NCI-H2196 (cell line): ENCODE results near the gene TMEM270.
"Not testable (repeated sequence)": the region's sequence is repeated elsewhere in the genome, so short reads cannot be mapped to it uniquely, and the experiment has no call there.

ENCODE experiments used
- DNase-seq: peaks from one replicate; lab custom pipeline; 2025; ENCODE audit not compliant: unreplicated experiment; lab: John Stamatoyannopoulos, UW

Gene TMEM270

GRCh38 chr7:73852500-73852899 is 8.5 kb upstream of the TMEM270 start:
- DNase-seq: no peak

DNA sequence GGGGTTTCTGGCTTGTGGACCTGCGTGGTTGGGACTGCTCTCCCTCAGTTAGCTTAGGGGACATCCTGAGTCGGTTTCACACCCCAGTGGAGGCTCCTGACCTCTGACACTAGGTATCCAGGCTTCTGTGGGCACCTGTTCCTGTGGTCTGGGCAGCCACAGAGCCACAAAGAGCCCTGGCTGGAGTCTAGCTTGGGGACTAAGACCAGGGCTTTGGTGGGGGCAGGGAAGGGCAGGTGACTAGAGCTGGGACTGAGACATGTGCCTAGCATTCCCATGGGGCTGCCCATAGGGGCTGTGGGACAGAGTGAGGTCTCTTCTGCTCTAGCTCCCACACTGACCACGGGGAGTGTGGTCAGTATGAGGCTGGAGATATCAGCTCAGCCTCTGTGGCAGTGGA is 4.0 kb upstream of the TMEM270 start:
- no peak for DNase-seq

DNA sequence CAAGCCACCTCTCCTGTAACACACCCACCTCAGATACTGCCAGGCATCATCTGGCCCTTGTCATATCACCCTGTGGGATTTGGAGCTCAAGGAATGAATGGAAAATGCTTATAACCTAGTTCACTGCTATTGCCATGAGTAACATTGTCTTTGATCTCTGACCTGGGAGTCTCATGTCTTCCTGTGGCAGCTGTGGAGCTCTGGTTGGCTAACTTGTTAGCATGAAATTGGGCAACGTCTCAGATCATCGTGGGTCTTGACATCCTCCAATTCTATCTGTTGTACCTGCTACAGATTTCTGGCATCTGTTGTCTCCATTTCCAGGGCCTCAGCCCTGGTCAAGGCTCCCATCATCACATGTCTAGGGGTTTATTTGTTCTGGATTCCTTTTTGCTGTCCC is 2.2 kb upstream of the TMEM270 start:
- no peak for DNase-seq

GRCh38 chr7:73861305-73861704 is 346 bp downstream of the TMEM270 start:
- no peak for DNase-seq

- DNase-seq: no peak
Measured at GRCh38 chr7:73864981-73865711, 4.2 kb downstream of the TMEM270 start.

GRCh38 chr7:73865738-73866445 is 4.9 kb downstream of the TMEM270 start:
- peak; percentile 40 for DNase-seq

DNA sequence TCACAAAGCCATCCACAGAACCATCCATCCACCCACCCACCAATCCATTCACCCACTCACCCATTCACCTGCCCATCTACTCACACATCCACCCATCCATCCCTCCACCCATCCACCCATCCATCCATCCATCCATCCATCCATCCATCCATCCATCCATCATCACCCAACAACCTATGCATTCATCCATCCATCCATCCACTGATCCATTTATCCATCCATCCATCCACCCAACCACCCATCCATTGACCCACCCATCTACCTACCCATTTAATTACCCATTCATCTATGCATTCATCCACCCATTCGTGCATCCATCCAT is 5.4 kb downstream of the TMEM270 start:
- DNase-seq: no peak

DNA sequence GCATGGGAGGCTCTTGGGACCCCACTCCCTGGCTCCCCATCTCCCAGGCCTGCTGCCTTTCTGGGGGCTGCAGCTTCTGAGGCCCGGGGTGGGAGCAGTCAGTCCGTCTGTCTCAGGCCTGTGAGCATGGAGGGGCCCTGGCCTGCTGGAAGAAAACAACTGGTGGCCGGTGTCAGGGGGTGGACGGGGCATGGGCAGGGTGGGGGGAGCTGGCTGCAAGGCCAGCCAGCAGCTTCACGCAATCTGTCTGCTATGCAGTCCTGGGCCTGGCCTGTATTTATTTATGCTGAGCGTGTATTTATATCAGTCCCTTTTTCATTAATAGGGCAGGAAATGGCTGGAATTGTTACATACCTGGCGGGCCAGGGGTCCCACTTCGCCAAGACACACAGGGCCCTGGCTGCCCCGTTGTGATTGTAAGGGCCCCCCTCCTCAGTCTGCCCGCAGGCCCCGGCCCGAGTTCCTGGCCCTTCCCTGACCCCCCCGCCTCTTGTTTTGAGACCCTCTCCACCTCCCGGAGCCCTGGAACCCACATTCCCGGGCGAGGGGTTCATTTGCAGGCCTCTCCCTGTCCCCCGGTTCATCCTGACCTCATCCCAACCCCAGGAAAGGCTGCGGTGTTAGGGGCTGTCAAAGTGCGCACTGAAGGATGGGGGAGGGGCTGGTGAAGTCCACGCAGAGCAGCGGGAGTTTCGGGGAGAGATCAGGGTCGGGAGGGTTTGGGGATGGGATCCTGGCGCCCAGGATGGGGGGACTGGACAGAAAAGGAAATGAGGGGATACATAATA is 8.2 kb downstream of the TMEM270 start:
- no peak for DNase-seq

DNA sequence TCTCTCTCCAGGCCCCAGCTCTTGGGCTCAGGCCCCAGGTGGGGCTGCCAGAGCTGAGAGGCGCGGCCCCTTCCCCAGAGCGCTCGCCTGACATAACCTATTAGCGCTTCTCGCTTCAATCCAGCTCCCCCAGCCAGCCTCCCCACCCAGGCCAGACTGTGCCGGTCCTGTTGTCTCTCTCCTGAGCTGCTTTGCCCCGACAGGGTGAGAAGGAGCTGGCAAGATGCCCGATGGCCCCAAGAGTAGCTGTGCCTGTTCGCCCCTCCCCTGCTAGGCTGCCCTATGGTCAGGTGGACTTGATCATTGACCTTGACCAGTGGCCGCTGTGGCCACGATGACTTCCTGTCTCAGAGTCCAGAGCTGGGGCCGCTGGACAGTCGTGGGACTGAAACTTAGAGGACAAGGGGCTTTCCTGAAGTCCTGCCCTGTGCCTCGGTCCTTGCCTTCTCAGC is 9.1 kb downstream of the TMEM270 start:
- no peak for DNase-seq

GRCh38 chr7:73871163-73872011 is 10.4 kb downstream of the TMEM270 start:
- no peak for DNase-seq

GRCh38 chr7:73872056-73872908 is 11.3 kb downstream of the TMEM270 start:
- DNase-seq: no peak

DNA sequence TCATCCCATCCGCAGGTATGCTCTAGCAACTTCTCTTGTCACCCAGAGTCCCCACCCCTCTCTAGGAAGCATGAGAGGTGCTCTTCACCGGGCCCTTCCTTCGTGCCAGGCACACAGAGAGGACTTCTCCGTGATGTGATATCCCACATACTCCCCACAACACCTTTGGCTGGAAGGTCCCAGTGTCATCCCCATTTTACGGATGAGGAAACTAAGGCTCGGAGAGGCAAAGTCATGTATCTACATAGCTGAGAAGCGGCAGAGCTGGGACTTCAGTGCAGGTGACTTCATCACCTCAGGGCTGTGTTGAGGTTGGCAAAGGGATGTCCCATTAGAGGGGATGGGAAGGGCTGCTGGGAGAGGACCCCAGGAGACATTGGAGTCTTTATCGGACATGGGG is 15.4 kb downstream of the TMEM270 start:
- DNase-seq: no peak

DNA sequence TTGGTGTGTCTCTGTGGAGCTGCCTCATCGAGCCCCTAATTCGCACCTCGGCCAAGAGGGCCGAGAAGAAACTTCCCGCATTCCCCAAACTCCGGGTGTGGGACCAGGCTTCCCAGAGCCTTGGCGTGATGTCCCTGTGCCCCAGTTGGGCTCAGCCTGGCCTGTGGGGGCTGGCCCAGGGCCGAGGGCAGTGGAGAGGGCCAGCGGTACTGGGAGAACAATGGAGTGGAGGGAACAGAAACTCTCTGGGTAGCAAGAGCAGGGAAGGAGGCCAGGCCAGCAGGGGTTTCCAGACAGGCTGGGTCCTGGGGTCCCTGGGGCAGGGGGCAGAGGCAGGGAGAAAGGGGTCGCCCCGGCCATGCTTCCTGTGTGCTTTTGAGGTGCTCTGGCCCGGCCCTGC is 16.0 kb downstream of the TMEM270 start:
- no peak for DNase-seq

DNA sequence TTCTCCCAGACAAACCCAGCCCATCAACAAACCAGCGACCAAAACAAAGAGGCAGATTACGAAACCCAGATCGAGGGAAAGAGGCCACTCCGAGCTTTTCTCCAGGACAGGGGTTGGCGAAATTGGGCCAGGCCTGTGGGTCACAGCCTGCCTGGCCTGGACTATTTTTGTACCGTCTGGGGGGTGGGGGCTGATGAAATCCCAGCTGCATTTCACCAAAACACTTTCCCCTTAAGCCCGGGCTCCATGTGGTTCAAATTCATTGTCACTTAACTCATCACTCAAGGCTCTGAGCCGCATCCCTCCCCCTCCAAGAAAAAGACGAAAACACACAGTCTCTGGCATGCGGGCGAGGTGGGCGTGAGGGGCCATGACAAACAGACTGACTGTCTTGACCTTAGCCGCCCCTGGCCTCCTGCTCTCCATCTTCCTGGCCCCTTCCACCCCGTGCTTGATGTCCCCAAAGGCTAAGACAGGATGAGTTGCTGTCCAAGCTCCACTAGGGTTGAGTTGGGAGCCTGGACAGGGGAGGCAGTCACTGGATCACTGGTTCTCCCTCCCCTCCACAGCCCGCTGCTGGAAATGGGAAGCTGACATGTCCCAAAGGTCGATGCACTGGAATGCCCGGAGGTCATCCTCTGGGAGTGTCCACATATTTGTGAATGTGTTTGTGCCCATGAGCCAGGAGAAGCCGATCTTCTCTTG is 19.2 kb downstream of the TMEM270 start:
- DNase-seq: no peak

GRCh38 chr7:73880755-73881328 is 19.9 kb downstream of the TMEM270 start:
- no peak for DNase-seq

- no peak for DNase-seq
Measured at GRCh38 chr7:73881352-73882046, 20.5 kb downstream of the TMEM270 start.

GRCh38 chr7:73882047-73882402 is 21.1 kb downstream of the TMEM270 start:
- DNase-seq: no peak

GRCh38 chr7:73884867-73885422 is 24.0 kb downstream of the TMEM270 start:
- DNase-seq: not testable (repeated sequence)
